Vagina (tissue), 2 donors: ENCODE results near the gene PROKR1. TPM values are rescaled to one million over a fixed set of nuclear protein-coding genes. Genes with fewer than 3 reads are reported as not detected.

ENCODE experiments used
- DNase-seq, 2 donors: peaks; one replicate each; pipeline ENCODE4 v3.0.0-alpha.2; 2017; ENCODE audit errors: extremely low spot score in 2 of 2
- H3K27ac ChIP-seq: fragments of 200-600 bp; sonication (generic); one replicate; pipeline ENCODE4 v1.5.1; 2019
- H3K27me3 ChIP-seq: fragments of 200-600 bp; sonication (generic); one replicate; pipeline ENCODE4 v1.5.1; 2019
- H3K36me3 ChIP-seq, 2 donors: fragments of 200-600 bp; sonication (generic); one replicate each; pipeline ENCODE4 v1.5.1; 2017 to 2019
- H3K4me1 ChIP-seq: fragments of 200-600 bp; sonication (generic); one replicate; pipeline ENCODE4 v1.5.1; 2019
- H3K4me3 ChIP-seq, 2 donors: fragments of 200-600 bp; sonication (generic); 1 replicate in 1 of 2; 2 replicates in 1 of 2; pipeline ENCODE4 v1.5.1; 2016 to 2019
- H3K9me3 ChIP-seq: fragments of 200-600 bp; sonication (generic); one replicate; pipeline ENCODE4 v1.5.1; 2019
- POLR2A ChIP-seq, 2 donors: fragments of 450-650 bp; IDR thresholded peaks; one replicate each; pipeline ENCODE4 v1.6.1; 2017; ENCODE audit warnings: antibody characterized with exemption in 2 of 2, mild to moderate bottlenecking in 2 of 2, moderate library complexity in 2 of 2
- POLR2AphosphoS5 ChIP-seq, 2 donors: sonication (generic); formaldehyde crosslinking; IDR thresholded peaks; one replicate each; pipeline ENCODE4 v1.9.0; 2017; ENCODE audit warnings: antibody characterized with exemption in 2 of 2, mild to moderate bottlenecking in 2 of 2, low read depth in 1 of 2; ENCODE audit not compliant: insufficient read depth in 1 of 2
- intact Hi-C: fragments of 100-400 bp; cut with DNase I; formaldehyde crosslinking; loops from one replicate; pipeline ENCODE4 v1.15.1; 2023
- total RNA-seq: library from RNA; depleted of rRNA; stranded (reverse); fragments of >200 nt; gene quantifications from one replicate; pipeline ENCODE4 v1.2.3, GENCODE V29; 2016
- TF ChIP-seq, protein P1 (sequence below), 3 experiments: fragments of 450-650 bp in 2 of 3; fragments of 200-600 bp in 1 of 3; sonication (generic) in 1 of 3; IDR thresholded peaks; one replicate each; pipeline ENCODE4 v1.5.1; 2017 to 2019; ENCODE audit warnings: antibody characterized with exemption in 3 of 3, mild to moderate bottlenecking in 2 of 3, moderate library complexity in 2 of 3

The PROKR1 gene
- total RNA-seq, 1 donor from 2014 or later, result not detected

DNA sequence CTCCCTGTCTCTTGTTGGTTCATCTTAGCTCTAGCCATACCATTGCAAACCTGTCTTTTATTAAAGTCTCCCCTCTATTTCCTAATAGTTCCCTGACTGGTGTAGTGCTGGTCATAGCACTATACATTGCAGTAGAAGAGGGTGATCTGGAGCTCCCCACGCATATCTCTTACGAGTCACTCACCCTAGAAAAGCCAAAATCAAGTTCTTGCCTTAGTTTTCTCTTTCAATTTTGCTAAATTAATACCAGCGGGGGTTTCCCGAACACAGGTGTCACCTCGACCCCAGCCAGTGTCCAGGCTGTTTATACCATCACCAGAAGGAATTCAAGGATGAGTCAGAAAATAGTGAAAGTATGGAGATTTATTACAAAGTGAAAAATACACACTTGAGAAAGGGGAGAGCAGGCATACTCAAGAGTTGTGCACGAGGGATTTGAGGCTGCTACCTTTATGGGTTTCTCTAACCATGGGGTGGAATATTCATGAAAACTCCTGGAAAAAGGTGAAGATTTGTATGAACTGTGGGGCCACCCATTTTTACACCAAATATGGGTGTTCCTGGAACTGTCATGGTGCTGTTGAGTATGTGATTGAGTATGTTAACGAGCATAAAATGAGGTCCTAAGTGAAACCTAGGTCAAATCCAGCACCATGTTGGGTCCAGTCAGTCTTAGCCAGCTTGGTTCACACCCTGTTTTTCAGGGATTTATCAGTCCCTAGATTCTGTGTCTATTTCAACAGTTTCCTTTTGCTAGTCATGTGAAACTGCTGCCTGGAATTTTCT is 20.2 kb downstream of the PROKR1 start:
- Histone ChIP-seq H3K36me3 (no peaks in the 10 kb centered on the region), H3K4me3 (no peak overlapping the region), H3K9me3 (no peaks in the 10 kb centered on the region), H3K4me1 (no peaks in the 10 kb centered on the region), H3K27me3 (no peaks in the 10 kb centered on the region), H3K27ac (no peak overlapping the region)
- no peak for DNase-seq
- intact Hi-C loops, result no loop called here
- TF ChIP-seq POLR2AphosphoS5 (IDR thresholded peaks at IDR 0.05; ENCODE audit: insufficient read depth in 1 of 2, low read depth in 1 of 2), result no peak
- no peak for TF ChIP-seq POLR2A (IDR thresholded peaks at IDR 0.05)

DNA sequence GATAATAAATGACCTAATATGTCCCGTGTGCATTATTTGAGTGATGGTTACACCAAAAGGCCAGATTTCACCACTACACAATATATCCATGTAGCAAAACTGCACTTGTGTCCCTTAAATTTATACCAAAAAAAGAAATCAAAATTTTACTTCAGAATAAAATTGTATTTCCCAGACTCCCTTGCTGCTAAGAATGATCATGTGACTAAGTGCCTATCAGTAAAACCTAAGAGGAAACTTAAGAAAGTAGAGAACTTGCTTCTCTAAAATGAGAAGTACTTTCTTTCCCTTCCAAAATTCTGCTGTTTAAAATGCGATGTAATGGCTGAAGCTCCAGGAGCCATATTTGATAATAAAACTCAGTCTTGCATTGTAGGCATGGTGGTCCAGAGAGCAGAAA is 24.0 kb downstream of the PROKR1 start:
- intact Hi-C loops, result loop anchor here (2.0 kb wide), 1 partner anchor 41 kb away; no protein-coding TSS in a partner anchor
- no peaks in the 10 kb centered on the region for H3K4me1 ChIP-seq
- DNase-seq, result no peak
- TF ChIP-seq, protein P1, sequence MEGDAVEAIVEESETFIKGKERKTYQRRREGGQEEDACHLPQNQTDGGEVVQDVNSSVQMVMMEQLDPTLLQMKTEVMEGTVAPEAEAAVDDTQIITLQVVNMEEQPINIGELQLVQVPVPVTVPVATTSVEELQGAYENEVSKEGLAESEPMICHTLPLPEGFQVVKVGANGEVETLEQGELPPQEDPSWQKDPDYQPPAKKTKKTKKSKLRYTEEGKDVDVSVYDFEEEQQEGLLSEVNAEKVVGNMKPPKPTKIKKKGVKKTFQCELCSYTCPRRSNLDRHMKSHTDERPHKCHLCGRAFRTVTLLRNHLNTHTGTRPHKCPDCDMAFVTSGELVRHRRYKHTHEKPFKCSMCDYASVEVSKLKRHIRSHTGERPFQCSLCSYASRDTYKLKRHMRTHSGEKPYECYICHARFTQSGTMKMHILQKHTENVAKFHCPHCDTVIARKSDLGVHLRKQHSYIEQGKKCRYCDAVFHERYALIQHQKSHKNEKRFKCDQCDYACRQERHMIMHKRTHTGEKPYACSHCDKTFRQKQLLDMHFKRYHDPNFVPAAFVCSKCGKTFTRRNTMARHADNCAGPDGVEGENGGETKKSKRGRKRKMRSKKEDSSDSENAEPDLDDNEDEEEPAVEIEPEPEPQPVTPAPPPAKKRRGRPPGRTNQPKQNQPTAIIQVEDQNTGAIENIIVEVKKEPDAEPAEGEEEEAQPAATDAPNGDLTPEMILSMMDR (IDR thresholded peaks at IDR 0.05), result no peak
- no peak for TF ChIP-seq POLR2A (IDR thresholded peaks at IDR 0.05)
- no peak for TF ChIP-seq POLR2AphosphoS5 (IDR thresholded peaks at IDR 0.05; ENCODE audit: insufficient read depth in 1 of 2, low read depth in 1 of 2)
- H3K36me3 ChIP-seq, result no peaks in the 10 kb centered on the region
- H3K27ac ChIP-seq, result no peak overlapping the region
- H3K9me3 ChIP-seq, result no peaks in the 10 kb centered on the region
- H3K4me3 ChIP-seq, result no peak overlapping the region
- no peaks in the 10 kb centered on the region for H3K27me3 ChIP-seq

DNA sequence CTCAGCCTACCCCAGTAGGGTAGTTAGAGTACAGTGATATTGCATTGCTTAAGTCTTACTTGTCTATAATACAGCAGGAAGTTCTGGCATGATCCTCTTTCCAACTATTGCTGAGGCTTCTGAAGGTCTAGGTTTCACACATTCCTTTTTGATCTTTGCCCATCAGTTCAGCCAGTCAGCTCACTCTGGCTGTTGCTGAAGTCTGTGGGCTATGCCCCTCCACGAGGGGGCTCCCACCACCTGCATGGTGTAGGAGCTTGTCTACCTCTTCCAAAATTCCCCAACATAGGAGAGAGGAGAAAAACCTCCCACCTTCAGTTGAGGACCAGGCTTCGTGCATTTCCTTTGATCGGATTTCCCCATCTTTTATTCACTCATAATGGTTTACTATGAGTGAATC is 26.3 kb downstream of the PROKR1 start:
- Histone ChIP-seq H3K4me1 (no peaks in the 10 kb centered on the region), H3K36me3 (no peaks in the 10 kb centered on the region), H3K27me3 (no peaks in the 10 kb centered on the region), H3K4me3 (no peak overlapping the region), H3K27ac (no peak overlapping the region), H3K9me3 (no peaks in the 10 kb centered on the region)
- intact Hi-C loops, result no loop called here
- TF ChIP-seq, protein P1 (IDR thresholded peaks at IDR 0.05), result no peak
- no peak for TF ChIP-seq POLR2A (IDR thresholded peaks at IDR 0.05)
- TF ChIP-seq POLR2AphosphoS5 (IDR thresholded peaks at IDR 0.05; ENCODE audit: insufficient read depth in 1 of 2, low read depth in 1 of 2), result no peak
- no peak for DNase-seq

DNA sequence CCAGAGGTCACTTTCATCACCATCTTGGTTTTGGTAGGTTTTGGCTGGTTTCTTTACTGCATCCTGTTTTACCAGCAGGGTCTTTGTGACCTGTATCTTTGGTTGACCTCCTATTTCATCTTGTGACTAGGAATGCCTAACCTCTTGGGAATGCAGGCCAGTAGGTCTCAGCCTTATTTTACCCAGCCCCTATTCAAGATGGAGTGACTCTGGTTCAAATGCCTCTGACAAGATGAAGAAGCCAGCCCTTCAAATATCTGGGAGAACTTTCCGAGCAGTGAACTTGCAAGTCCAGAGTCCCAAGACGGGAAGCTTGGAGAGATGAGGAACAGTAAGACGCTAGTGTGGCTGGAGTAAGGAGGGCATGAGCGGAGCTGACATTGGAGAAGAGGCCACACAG is 28.6 kb downstream of the PROKR1 start:
- Histone ChIP-seq H3K27me3 (no peaks in the 10 kb centered on the region), H3K27ac (no peak overlapping the region), H3K4me1 (no peaks in the 10 kb centered on the region), H3K36me3 (no peaks in the 10 kb centered on the region), H3K4me3 (no peak overlapping the region), H3K9me3 (no peaks in the 10 kb centered on the region)
- intact Hi-C loops, result no loop called here
- TF ChIP-seq POLR2A (IDR thresholded peaks at IDR 0.05), result no peak
- TF ChIP-seq POLR2AphosphoS5 (IDR thresholded peaks at IDR 0.05; ENCODE audit: insufficient read depth in 1 of 2, low read depth in 1 of 2), result no peak
- TF ChIP-seq, protein P1 (IDR thresholded peaks at IDR 0.05), result no peak
- DNase-seq, result no peak

DNA sequence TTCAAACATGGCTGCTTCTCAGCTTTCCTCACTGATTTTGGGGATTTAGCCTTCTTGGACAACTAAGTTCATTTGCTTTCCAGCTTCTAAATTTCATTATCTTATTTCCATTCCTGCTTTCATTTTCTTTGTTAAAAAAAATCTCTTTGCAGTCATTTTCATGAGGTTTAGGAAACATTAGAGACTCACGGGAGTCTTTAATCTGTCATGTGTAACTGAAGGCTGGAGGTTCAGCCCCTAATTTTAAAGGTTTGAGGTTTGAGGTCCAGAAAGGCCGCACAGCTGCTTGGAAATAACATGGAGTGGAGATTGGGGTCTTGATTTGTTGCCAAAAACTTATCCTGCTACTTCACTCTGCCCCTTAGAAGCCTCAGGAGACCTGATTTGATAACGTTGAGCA is 30.3 kb downstream of the PROKR1 start:
- intact Hi-C loops, result no loop called here
- Histone ChIP-seq H3K4me1 (no peaks in the 10 kb centered on the region), H3K9me3 (no peaks in the 10 kb centered on the region), H3K27ac (no peak overlapping the region), H3K4me3 (no peak overlapping the region), H3K27me3 (no peaks in the 10 kb centered on the region), H3K36me3 (no peaks in the 10 kb centered on the region)
- TF ChIP-seq POLR2AphosphoS5 (IDR thresholded peaks at IDR 0.05; ENCODE audit: insufficient read depth in 1 of 2, low read depth in 1 of 2), result no peak
- TF ChIP-seq, protein P1 (IDR thresholded peaks at IDR 0.05), result no peak
- TF ChIP-seq POLR2A (IDR thresholded peaks at IDR 0.05), result no peak
- no peak for DNase-seq
